SK-N-SH (cell line): ENCODE data around the gene PAPLN. TPM values are rescaled to one million over a fixed set of nuclear protein-coding genes. Genes with fewer than 3 reads are reported as not detected.
A peak's percentile ranks its signal among the peaks of the same experiment; 100 is the strongest.

Source experiments
- CTCF ChIA-PET: fragments of 300-600, 350-600 bp; formaldehyde crosslinking; extraction: SDS; loops from one replicate; lab custom pipeline; 2021; lab: Yijun Ruan, JAX
- POLR2A ChIA-PET: fragments of 350-600 bp; sonication (Branson Sonifier 250); formaldehyde crosslinking; extraction: SDS; loops from one replicate; lab custom pipeline; 2020; ENCODE audit warnings: antibody characterized with exemption, inconsistent platforms; lab: Yijun Ruan, JAX
- DNase-seq: peaks from one replicate; pipeline ENCODE4 v3.0.0; 2012
- H2AFZ ChIP-seq: fragments of 200-600 bp; sonication (generic); 2 replicates; pipeline ENCODE4 v1.8.1; 2016; ENCODE audit warnings: antibody characterized with exemption, mild to moderate bottlenecking, low read depth
- H3F3A ChIP-seq: fragments of 200-600 bp; sonication (generic); replicated peaks from 2 replicates; pipeline ENCODE3; 2016; ENCODE audit warnings: antibody characterized with exemption, mild to moderate bottlenecking; ENCODE audit not compliant: insufficient read depth
- H3K27ac ChIP-seq, 2 experiments: fragments of 200-500 bp in 1 of 2; fragments of 200-600 bp in 1 of 2; sonication (Bioruptor generic) in 1 of 2; sonication (generic), shearing (Covaris generic) in 1 of 2; 2 replicates each; pipeline versions ENCODE4 v1.5.1 to v1.6.1; 2014 to 2016; ENCODE audit warnings: low read depth in 2 of 2, inconsistent platforms in 1 of 2, low read length in 1 of 2, mild to moderate bottlenecking in 1 of 2, mixed read lengths in 1 of 2
- H3K27me3 ChIP-seq: fragments of 200-600 bp; sonication (generic), shearing (Covaris generic); 2 replicates; pipeline ENCODE4 v1.6.1; 2016; ENCODE audit warnings: mixed run types; ENCODE audit not compliant: insufficient read depth
- H3K36me3 ChIP-seq, 2 experiments: fragments of 200-500 bp in 1 of 2; fragments of 200-600 bp in 1 of 2; sonication (Bioruptor generic) in 1 of 2; sonication (generic) in 1 of 2; replicated peaks in 1 of 2; 2 replicates each; pipeline versions ENCODE3 to v1.5.1; 2014 to 2016; ENCODE audit warnings: low read length in 1 of 2, mild to moderate bottlenecking in 1 of 2; ENCODE audit not compliant: insufficient read depth in 2 of 2, control insufficient read depth in 1 of 2
- H3K4me1 ChIP-seq, 2 experiments: fragments of 200-500 bp in 1 of 2; fragments of 200-600 bp in 1 of 2; sonication (Bioruptor generic) in 1 of 2; sonication (generic), shearing (Covaris generic) in 1 of 2; 2 replicates each; pipeline versions ENCODE4 v1.5.1 to v1.6.1; 2014 to 2016; ENCODE audit warnings: low read depth in 1 of 2, low read length in 1 of 2, mixed run types in 1 of 2; ENCODE audit not compliant: insufficient read depth in 2 of 2, control insufficient read depth in 1 of 2
- H3K4me2 ChIP-seq: fragments of 200-600 bp; sonication (generic), shearing (Covaris generic); 2 replicates; pipeline ENCODE4 v1.6.1; 2017; ENCODE audit warnings: mixed run types
- H3K4me3 ChIP-seq, 2 experiments: fragments of 200-500 bp in 1 of 2; fragments of 200-600 bp in 1 of 2; sonication (Bioruptor generic) in 1 of 2; sonication (generic), shearing (Covaris generic) in 1 of 2; 2 replicates each; pipeline versions ENCODE4 v1.5.1 to v1.8.1; 2014 to 2016; ENCODE audit warnings: low read depth in 2 of 2, inconsistent platforms in 1 of 2, low read length in 1 of 2, mild to moderate bottlenecking in 1 of 2, mixed read lengths in 1 of 2, moderate library complexity in 1 of 2
- H3K79me2 ChIP-seq: fragments of 200-600 bp; sonication (generic); 2 replicates; pipeline ENCODE4 v1.8.1; 2017; ENCODE audit warnings: mild to moderate bottlenecking; ENCODE audit not compliant: insufficient read depth
- H3K9ac ChIP-seq: fragments of 200-600 bp; sonication (generic); 2 replicates; pipeline ENCODE4 v1.6.1; 2017; ENCODE audit warnings: mixed run types
- H3K9me2 ChIP-seq: fragments of 200-600 bp; sonication (generic); 2 replicates; pipeline ENCODE4 v1.6.1; 2017; ENCODE audit warnings: mixed run types
- H3K9me3 ChIP-seq: fragments of 200-600 bp; sonication (generic); 2 replicates; pipeline ENCODE4 v1.6.1; 2017; ENCODE audit warnings: mixed run types, mild to moderate bottlenecking, moderate library complexity
- H4K20me1 ChIP-seq: fragments of 200-600 bp; sonication (generic); 2 replicates; pipeline ENCODE4 v1.6.1; 2017; ENCODE audit warnings: mild to moderate bottlenecking, mixed run types; ENCODE audit not compliant: insufficient read depth
- CHD2 ChIP-seq: fragments of 150-350 bp; IDR thresholded peaks from 2 replicates; pipeline ENCODE4 v1.6.1; 2018; ENCODE audit warnings: low read length; ENCODE audit not compliant: partially characterized antibody
- CTCF ChIP-seq: fragments of 200-600 bp; sonication (generic); IDR thresholded peaks from 2 replicates; pipeline ENCODE4 v1.6.1; 2017; ENCODE audit warnings: antibody characterized with exemption, mild to moderate bottlenecking, moderate library complexity
- EP300 ChIP-seq, 2 experiments: IDR thresholded peaks; 2 replicates each; pipeline versions ENCODE4 v1.4.0 to v1.6.1; 2012; ENCODE audit warnings: borderline replicate concordance in 1 of 2, low read depth in 1 of 2, low read length in 1 of 2
- EZH2phosphoT487 ChIP-seq: fragments of 200-600 bp; sonication (generic); IDR thresholded peaks from 2 replicates; pipeline ENCODE4 v1.6.1; 2017; ENCODE audit warnings: low read depth, mixed run types, mild to moderate bottlenecking, antibody characterized with exemption, moderate library complexity, borderline replicate concordance
- FOXJ3 ChIP-seq: sonication (generic); formaldehyde crosslinking; IDR thresholded peaks from 2 replicates; pipeline ENCODE4 v1.5.1; 2020; ENCODE audit warnings: mild to moderate bottlenecking, missing genetic modification reagents
- MXI1 ChIP-seq: IDR thresholded peaks from 2 replicates; pipeline ENCODE4 v1.6.1; 2012; ENCODE audit warnings: mild to moderate bottlenecking, low read depth, low read length, improper control_type of control experiment
- NFIC ChIP-seq: IDR thresholded peaks from 2 replicates; pipeline ENCODE4 v1.4.0; 2012; ENCODE audit warnings: borderline replicate concordance
- NRF1 ChIP-seq: IDR thresholded peaks from 2 replicates; pipeline ENCODE4 v1.6.1; 2012; ENCODE audit warnings: low read depth, mild to moderate bottlenecking, low read length
- POLR2AphosphoS5 ChIP-seq: IDR thresholded peaks from 2 replicates; pipeline ENCODE4 v1.6.1; 2012; ENCODE audit warnings: low read depth, low read length
- RAD21 ChIP-seq: IDR thresholded peaks from 2 replicates; pipeline ENCODE4 v1.6.1; 2012; ENCODE audit warnings: mild to moderate bottlenecking, low read length
- RCOR1 ChIP-seq: fragments of 150-350 bp; IDR thresholded peaks from 2 replicates; pipeline ENCODE4 v1.6.1; 2017; ENCODE audit warnings: antibody characterized with exemption, low read length
- REST ChIP-seq: IDR thresholded peaks from 2 replicates; pipeline ENCODE4 v1.6.1; 2012; ENCODE audit warnings: mild to moderate bottlenecking, low read depth, low read length, moderate library complexity
- SMC3 ChIP-seq: IDR thresholded peaks from 2 replicates; pipeline ENCODE4 v1.6.1; 2012; ENCODE audit warnings: low read depth, low read length, improper control_type of control experiment
- TCF12 ChIP-seq: IDR thresholded peaks from 2 replicates; pipeline ENCODE4 v1.4.0; 2012
- TEAD4 ChIP-seq: IDR thresholded peaks from 2 replicates; pipeline ENCODE4 v1.4.0; 2012; ENCODE audit warnings: mild to moderate bottlenecking, borderline replicate concordance; ENCODE audit not compliant: insufficient read depth
- ZBTB33 ChIP-seq: IDR thresholded peaks from 2 replicates; pipeline ENCODE4 v1.4.0; 2012; ENCODE audit warnings: low read depth, borderline replicate concordance
- WGBS: methylation state at CpG from one replicate; pipeline ENCODE4 v1.1.6; 2017; ENCODE audit warnings: low lambda C conversion rate; 5-methylcytosine and 5-hydroxymethylcytosine counted together
- polyA plus RNA-seq, 3 experiments: library from polyadenylated mRNA; depleted of rRNA; stranded (reverse); fragments of >200 nt; gene quantifications; 2 replicates each; pipeline ENCODE4 v1.2.3, GENCODE V29; 2012

PAPLN gene
- polyA plus RNA-seq, 1 of the 3 experiments (the other 2 are of a cell fraction): 0.13 TPM

GRCh38 chr14:73283608-73284379 lies 46.5 kb downstream of the PAPLN start:
- Histone ChIP-seq H3K27me3 (no peaks in the 10 kb centered on the region), H3K9me3 (no peaks in the 10 kb centered on the region)
- TF ChIP-seq CTCF: 0 out of 2 replicates have a peak, but pooled peaks have one; percentile 17
- no peak for TF ChIP-seq EP300 (IDR thresholded peaks at IDR 0.05; ENCODE audit: borderline replicate concordance in 1 of 2, low read depth in 1 of 2, low read length in 1 of 2)
- TF ChIP-seq RAD21: peak; percentile 50
- TF ChIP-seq, all 33 proteins: peak for 2
- no peak overlapping the region for H3K27ac ChIP-seq
- H3K4me3 ChIP-seq: no peak overlapping the region
- H3K9me2 ChIP-seq: no peaks in the 10 kb centered on the region
- H4K20me1 ChIP-seq: no peaks in the 10 kb centered on the region
- H3K9ac ChIP-seq: no peak overlapping the region
- WGBS: 77% methylated on average over 12 of the region's 12 CpGs
- no peaks in the 10 kb centered on the region for H3F3A ChIP-seq
- no peaks in the 10 kb centered on the region for H3K4me1 ChIP-seq
- no peaks in the 10 kb centered on the region for H3K79me2 ChIP-seq
- H2AFZ ChIP-seq: no peak overlapping the region
- POLR2A ChIA-PET: no interaction called here
- H3K4me2 ChIP-seq: no peak overlapping the region
- no peak for DNase-seq
- CTCF ChIA-PET: interaction anchor here (0.9 to 3.3 kb wide), 8 partner anchors 9 to 335 kb away, joined by 3 to 19 read pairs (median 6); no protein-coding TSS in a partner anchor
- H3K36me3 ChIP-seq: peaks cover 43 to 51% of the 10 kb centered on the region in 2 experiments

GRCh38 chr14:73285979-73286378 lies 48.7 kb downstream of the PAPLN start:
- no peaks in the 10 kb centered on the region for H3K79me2 ChIP-seq
- H3K27ac ChIP-seq: no peak overlapping the region
- H3K9ac ChIP-seq: no peak overlapping the region
- no peaks in the 10 kb centered on the region for H3K4me1 ChIP-seq
- no peaks in the 10 kb centered on the region for H4K20me1 ChIP-seq
- CTCF ChIA-PET: interaction anchor here (3.3 kb wide), 1 partner anchor 9 kb away, joined by 19 read pairs; no protein-coding TSS in a partner anchor
- no peak overlapping the region for H2AFZ ChIP-seq
- no peak for TF ChIP-seq MXI1
- no peak for TF ChIP-seq CHD2
- TF ChIP-seq ZBTB33: no peak
- TF ChIP-seq NRF1: no peak
- no peak for TF ChIP-seq CTCF
- TF ChIP-seq SMC3: no peak
- TF ChIP-seq RCOR1: no peak
- TF ChIP-seq NFIC: no peak
- TF ChIP-seq FOXJ3 (CRISPR knock-in tag): no peak
- no peak for TF ChIP-seq REST
- TF ChIP-seq POLR2AphosphoS5: no peak
- TF ChIP-seq TCF12: no peak
- no peak for TF ChIP-seq EZH2phosphoT487
- no peak for TF ChIP-seq TEAD4
- H3K9me3 ChIP-seq: no peaks in the 10 kb centered on the region
- no peaks in the 10 kb centered on the region for H3K9me2 ChIP-seq
- no peaks in the 10 kb centered on the region for H3K27me3 ChIP-seq
- POLR2A ChIA-PET: no interaction called here
- DNase-seq: no peak
- H3F3A ChIP-seq: no peaks in the 10 kb centered on the region
- H3K4me3 ChIP-seq: no peak overlapping the region
- H3K4me2 ChIP-seq: no peak overlapping the region
- H3K36me3 ChIP-seq: peaks cover 39 to 47% of the 10 kb centered on the region in 2 experiments
- 83% methylated on average over 1 of the region's 1 CpG for WGBS
